Measurements from ENCODE around the gene EXOC4. TPM values are rescaled to one million over a fixed set of nuclear protein-coding genes. Genes with fewer than 3 reads are reported as not detected.

The EXOC4 gene
- total and polyA plus RNA-seq, 2 of the 8 experiments (the other 6 are each of a cell fraction or from before 2014, with no cell fraction given), result 27.0 to 67.3 TPM

- TF ChIP-seq CHD7 (IDR thresholded peaks at IDR 0.05; ENCODE audit: insufficient replicate concordance, low read length) (no peak), CREB1 (IDR thresholded peaks at IDR 0.05) (no peak)
These were observed 41.4 kb downstream of the EXOC4 start (continued) for GRCh38 chr7:133294234-133294633.
